ENCODE data around the gene GSTA3. TPM values are rescaled to one million over a fixed set of nuclear protein-coding genes. Genes with fewer than 3 reads are reported as not detected.
"Not testable (repeated sequence)": the region's sequence is repeated elsewhere in the genome, so short reads cannot be mapped to it uniquely, and the experiment has no call there.

The GSTA3 gene
- polyA plus RNA-seq, 1 of the 3 experiments (the other 2 are of a cell fraction): not detected

- Histone ChIP-seq H3K27me3 (ENCODE audit: insufficient read depth) (peaks cover 28% of the 10 kb centered on the region; the same call in 1 of the 2 replicates), H4K20me1 (ENCODE audit: insufficient read depth) (no peaks in the 10 kb centered on the region), H3K4me2 (no peak overlapping the region), H3F3A (replicated peaks; ENCODE audit: insufficient read depth) (no peaks in the 10 kb centered on the region), H3K9me2 (no peaks in the 10 kb centered on the region), H3K36me3 (replicated peaks in 1 of 2; ENCODE audit: control insufficient read depth in 1 of 2, insufficient read depth in 2 of 2, low read length in 1 of 2) (no peaks in the 10 kb centered on the region), H3K9me3 (no peaks in the 10 kb centered on the region), H2AFZ (ENCODE audit: low read depth) (no peak overlapping the region), H3K9ac (no peak overlapping the region), H3K4me3 (ENCODE audit: low read depth in 2 of 2, low read length in 1 of 2) (no peak overlapping the region), H3K27ac (ENCODE audit: low read depth in 2 of 2, low read length in 1 of 2) (no peak overlapping the region), H3K4me1 (ENCODE audit: control insufficient read depth in 1 of 2, insufficient read depth in 2 of 2, low read depth in 1 of 2, low read length in 1 of 2) (no peaks in the 10 kb centered on the region), H3K79me2 (ENCODE audit: insufficient read depth) (no peaks in the 10 kb centered on the region)
- 30% methylated on average over 4 of the region's 4 CpGs for WGBS (ENCODE audit: low lambda C conversion rate)
- ChIA-PET CTCF (interaction anchor here (1.7 kb wide), 1 partner anchor 24 kb away, joined by 3 read pairs; no protein-coding TSS in a partner anchor), POLR2A (no interaction called here)
- DNase-seq: no peak
- TF ChIP-seq EZH2phosphoT487 (IDR thresholded peaks at IDR 0.05; ENCODE audit: borderline replicate concordance, low read depth) (no peak), CHD2 (IDR thresholded peaks at IDR 0.05; ENCODE audit: low read length, partially characterized antibody) (no peak), FOXM1 (IDR thresholded peaks at IDR 0.05; ENCODE audit: low read depth) (no peak), EP300 (IDR thresholded peaks at IDR 0.05; ENCODE audit: borderline replicate concordance in 1 of 2, low read depth in 1 of 2, low read length in 1 of 2) (no peak), GABPA (IDR thresholded peaks at IDR 0.05; ENCODE audit: low read depth) (no peak), MXI1 (IDR thresholded peaks at IDR 0.05; ENCODE audit: low read depth, low read length) (no peak), RCOR1 (IDR thresholded peaks at IDR 0.05; ENCODE audit: low read length) (no peak), MEF2A (IDR thresholded peaks at IDR 0.05; ENCODE audit: borderline replicate concordance, low read depth) (no peak), FOXJ3 (CRISPR knock-in tag; IDR thresholded peaks at IDR 0.05) (no peak)
- TF ChIP-seq, protein P1, sequence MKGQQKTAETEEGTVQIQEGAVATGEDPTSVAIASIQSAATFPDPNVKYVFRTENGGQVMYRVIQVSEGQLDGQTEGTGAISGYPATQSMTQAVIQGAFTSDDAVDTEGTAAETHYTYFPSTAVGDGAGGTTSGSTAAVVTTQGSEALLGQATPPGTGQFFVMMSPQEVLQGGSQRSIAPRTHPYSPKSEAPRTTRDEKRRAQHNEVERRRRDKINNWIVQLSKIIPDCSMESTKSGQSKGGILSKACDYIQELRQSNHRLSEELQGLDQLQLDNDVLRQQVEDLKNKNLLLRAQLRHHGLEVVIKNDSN (IDR thresholded peaks at IDR 0.05; ENCODE audit: borderline replicate concordance, low read depth): no peak
These were observed 51.1 kb downstream of the GSTA3 start for GRCh38 chr6:52858416-52858815.

GRCh38 chr6:52856137-52856536, 53.4 kb downstream of the GSTA3 start:
- H3K36me3 ChIP-seq (replicated peaks in 1 of 2; ENCODE audit: control insufficient read depth in 1 of 2, insufficient read depth in 2 of 2, low read length in 1 of 2); H2AFZ ChIP-seq (ENCODE audit: low read depth); H3K4me2 ChIP-seq; H3K9me2 ChIP-seq; H3K4me3 ChIP-seq (ENCODE audit: low read depth in 2 of 2, low read length in 1 of 2); H3K4me1 ChIP-seq (ENCODE audit: control insufficient read depth in 1 of 2, insufficient read depth in 2 of 2, low read depth in 1 of 2, low read length in 1 of 2); DNase-seq; H3F3A ChIP-seq (replicated peaks; ENCODE audit: insufficient read depth); H3K27ac ChIP-seq (ENCODE audit: low read depth in 2 of 2, low read length in 1 of 2); H3K9ac ChIP-seq; H4K20me1 ChIP-seq (ENCODE audit: insufficient read depth); H3K79me2 ChIP-seq (ENCODE audit: insufficient read depth); H3K9me3 ChIP-seq; POLR2A ChIA-PET: not testable (repeated sequence)
- 32% methylated on average over 3 of the region's 3 CpGs for WGBS (ENCODE audit: low lambda C conversion rate)
- H3K27me3 ChIP-seq (ENCODE audit: insufficient read depth): peaks cover 28% of the 10 kb centered on the region; the same call in 1 of the 2 replicates
- CTCF ChIA-PET: interaction anchor here (1.1 kb wide), 1 partner anchor 132 kb away, joined by 3 read pairs; no protein-coding TSS in a partner anchor

- Histone ChIP-seq H3K27ac (ENCODE audit: low read depth in 2 of 2, low read length in 1 of 2) (no peak overlapping the region), H3K9me2 (no peaks in the 10 kb centered on the region), H3K27me3 (ENCODE audit: insufficient read depth) (peaks cover 4% of the 10 kb centered on the region; the same call in 1 of the 2 replicates), H3K9ac (no peak overlapping the region), H3K9me3 (no peaks in the 10 kb centered on the region), H4K20me1 (ENCODE audit: insufficient read depth) (no peaks in the 10 kb centered on the region), H3K36me3 (replicated peaks in 1 of 2; ENCODE audit: control insufficient read depth in 1 of 2, insufficient read depth in 2 of 2, low read length in 1 of 2) (no peaks in the 10 kb centered on the region), H3K4me3 (ENCODE audit: low read depth in 2 of 2, low read length in 1 of 2) (no peak overlapping the region), H3K4me1 (ENCODE audit: control insufficient read depth in 1 of 2, insufficient read depth in 2 of 2, low read depth in 1 of 2, low read length in 1 of 2) (no peaks in the 10 kb centered on the region), H2AFZ (ENCODE audit: low read depth) (no peak overlapping the region), H3F3A (replicated peaks; ENCODE audit: insufficient read depth) (no peaks in the 10 kb centered on the region), H3K79me2 (ENCODE audit: insufficient read depth) (no peaks in the 10 kb centered on the region), H3K4me2 (no peak overlapping the region)
- CTCF ChIA-PET: interaction anchor here (0.6 kb wide), 1 partner anchor 1283 kb away, joined by 3 read pairs; no protein-coding TSS in a partner anchor
- TF ChIP-seq RXRA (IDR thresholded peaks at IDR 0.05; ENCODE audit: borderline replicate concordance, low read depth): no peak
- TF ChIP-seq, protein P2, sequence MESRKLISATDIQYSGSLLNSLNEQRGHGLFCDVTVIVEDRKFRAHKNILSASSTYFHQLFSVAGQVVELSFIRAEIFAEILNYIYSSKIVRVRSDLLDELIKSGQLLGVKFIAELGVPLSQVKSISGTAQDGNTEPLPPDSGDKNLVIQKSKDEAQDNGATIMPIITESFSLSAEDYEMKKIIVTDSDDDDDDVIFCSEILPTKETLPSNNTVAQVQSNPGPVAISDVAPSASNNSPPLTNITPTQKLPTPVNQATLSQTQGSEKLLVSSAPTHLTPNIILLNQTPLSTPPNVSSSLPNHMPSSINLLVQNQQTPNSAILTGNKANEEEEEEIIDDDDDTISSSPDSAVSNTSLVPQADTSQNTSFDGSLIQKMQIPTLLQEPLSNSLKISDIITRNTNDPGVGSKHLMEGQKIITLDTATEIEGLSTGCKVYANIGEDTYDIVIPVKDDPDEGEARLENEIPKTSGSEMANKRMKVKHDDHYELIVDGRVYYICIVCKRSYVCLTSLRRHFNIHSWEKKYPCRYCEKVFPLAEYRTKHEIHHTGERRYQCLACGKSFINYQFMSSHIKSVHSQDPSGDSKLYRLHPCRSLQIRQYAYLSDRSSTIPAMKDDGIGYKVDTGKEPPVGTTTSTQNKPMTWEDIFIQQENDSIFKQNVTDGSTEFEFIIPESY (IDR thresholded peaks at IDR 0.05; ENCODE audit: borderline replicate concordance, low read depth): no peak
- no peak for TF ChIP-seq MXI1 (IDR thresholded peaks at IDR 0.05; ENCODE audit: low read depth, low read length)
- no peak for TF ChIP-seq EP300 (IDR thresholded peaks at IDR 0.05; ENCODE audit: borderline replicate concordance in 1 of 2, low read depth in 1 of 2, low read length in 1 of 2)
- no peak for TF ChIP-seq TCF12 (IDR thresholded peaks at IDR 0.05)
- no peak for TF ChIP-seq RAD21 (IDR thresholded peaks at IDR 0.05; ENCODE audit: low read length)
- TF ChIP-seq FOXJ3 (CRISPR knock-in tag; IDR thresholded peaks at IDR 0.05): no peak
- TF ChIP-seq POLR2AphosphoS5 (IDR thresholded peaks at IDR 0.05; ENCODE audit: low read depth, low read length): no peak
- WGBS (ENCODE audit: low lambda C conversion rate): 7% methylated on average over 4 of the region's 4 CpGs
- POLR2A ChIA-PET: no interaction called here
- DNase-seq: no peak
These were observed 60.4 kb downstream of the GSTA3 start for GRCh38 chr6:52849137-52849536.

Measured in SK-N-SH (cell line).